Mesendoderm (in vitro differentiated cells): ENCODE data around the gene BAG3.

Experiments
- DNase-seq: peaks from one replicate; pipeline ENCODE4 v3.0.0; 2013
- H2AK5ac ChIP-seq: 2 replicates; pipeline ENCODE4 v1.6.1; 2013; ENCODE audit warnings: low read length, inconsistent platforms
- H2BK120ac ChIP-seq: 2 replicates; pipeline ENCODE4 v1.6.1; 2013; ENCODE audit warnings: low read depth, mild to moderate bottlenecking, low read length, moderate library complexity, mixed read lengths
- H2BK15ac ChIP-seq: replicated peaks from 2 replicates; pipeline ENCODE4 v1.6.1; 2013; ENCODE audit warnings: low read depth, mild to moderate bottlenecking, moderate library complexity
- H2BK5ac ChIP-seq: 2 replicates; pipeline ENCODE4 v1.6.1; 2013; ENCODE audit warnings: low read length, inconsistent platforms
- H3K18ac ChIP-seq: 2 replicates; pipeline ENCODE4 v1.6.1; 2013; ENCODE audit warnings: mild to moderate bottlenecking, low read length, mixed read lengths
- H3K23ac ChIP-seq: one replicate; pipeline ENCODE4 v1.6.1; 2013; ENCODE audit warnings: low read length
- H3K27ac ChIP-seq: 2 replicates; pipeline ENCODE4 v1.5.1; 2013; ENCODE audit warnings: low read depth, mild to moderate bottlenecking, inconsistent platforms, low read length, moderate library complexity
- H3K27me3 ChIP-seq: 2 replicates; pipeline ENCODE4 v1.6.1; 2013; ENCODE audit warnings: low read length, control low read depth, mild to moderate bottlenecking, inconsistent platforms; ENCODE audit not compliant: insufficient read depth, poor library complexity
- H3K36me3 ChIP-seq: 2 replicates; pipeline ENCODE4 v1.6.1; 2013; ENCODE audit warnings: low read length, inconsistent platforms; ENCODE audit not compliant: control insufficient read depth, insufficient read depth
- H3K4ac ChIP-seq: one replicate; pipeline ENCODE4 v1.6.1; 2013; ENCODE audit warnings: low read depth, mild to moderate bottlenecking, low read length, moderate library complexity
- H3K4me1 ChIP-seq: 2 replicates; pipeline ENCODE4 v1.6.1; 2013; ENCODE audit warnings: low read depth, low read length, inconsistent platforms; ENCODE audit not compliant: control insufficient read depth
- H3K4me2 ChIP-seq: 2 replicates; pipeline ENCODE4 v1.6.1; 2013; ENCODE audit warnings: low read length
- H3K4me3 ChIP-seq: 2 replicates; pipeline ENCODE4 v1.5.1; 2013; ENCODE audit warnings: mild to moderate bottlenecking, low read length
- H3K56ac ChIP-seq: one replicate; pipeline ENCODE4 v1.6.1; 2013; ENCODE audit warnings: low read length
- H3K79me1 ChIP-seq: 2 replicates; pipeline ENCODE4 v1.6.1; 2013; ENCODE audit warnings: low read length, inconsistent platforms
- H3K79me2 ChIP-seq: 2 replicates; pipeline ENCODE4 v1.6.1; 2013; ENCODE audit warnings: mild to moderate bottlenecking, low read length; ENCODE audit not compliant: control insufficient read depth, insufficient read depth
- H3K9ac ChIP-seq: 2 replicates; pipeline ENCODE4 v1.6.1; 2013; ENCODE audit warnings: low read length, inconsistent platforms
- H4K5ac ChIP-seq: one replicate; pipeline ENCODE4 v1.6.1; 2013; ENCODE audit warnings: low read length
- H4K8ac ChIP-seq: one replicate; pipeline ENCODE4 v1.6.1; 2013; ENCODE audit warnings: low read depth, mild to moderate bottlenecking, control low read depth, low read length, moderate library complexity
- WGBS: extraction: QIAGEN DNeasy Blood & Tissue Kit; methylation state at CpG from one replicate; pipeline ENCODE4 v1.1.7; 2013; ENCODE audit warnings: low lambda C conversion rate, missing lambda C conversion rate; ENCODE audit not compliant: insufficient coverage; ENCODE audit errors: extremely low coverage; 5-methylcytosine and 5-hydroxymethylcytosine counted together

BAG3 gene

GRCh38 chr10:119680650-119681081, 29.5 kb downstream of the BAG3 start:
- peaks cover 11% of the 10 kb centered on the region for H3K36me3 ChIP-seq
- H2BK5ac ChIP-seq = no peak overlapping the region
- H3K79me1 ChIP-seq = no peaks in the 10 kb centered on the region
- no peak overlapping the region for H3K4me3 ChIP-seq
- H4K5ac ChIP-seq = no peak overlapping the region
- H2BK15ac ChIP-seq = no peak overlapping the region
- no peak overlapping the region for H3K23ac ChIP-seq
- H2AK5ac ChIP-seq = no peak overlapping the region
- H3K27me3 ChIP-seq = no peaks in the 10 kb centered on the region
- no peak overlapping the region for H3K27ac ChIP-seq
- H3K56ac ChIP-seq = no peak overlapping the region
- no peak for DNase-seq
- no peak overlapping the region for H4K8ac ChIP-seq
- no peaks in the 10 kb centered on the region for H3K4me1 ChIP-seq
- H3K18ac ChIP-seq = no peak overlapping the region
- H3K4me2 ChIP-seq = no peak overlapping the region
- WGBS = no CpG with 5 or more reads among the region's 9 CpGs
- no peak overlapping the region for H2BK120ac ChIP-seq
- no peak overlapping the region for H3K9ac ChIP-seq
- no peak overlapping the region for H3K4ac ChIP-seq
- no peaks in the 10 kb centered on the region for H3K79me2 ChIP-seq

- peak overlapping the region; percentile 63 for H3K27ac ChIP-seq
Observed at GRCh38 chr10:119686465-119687191, 35.4 kb downstream of the BAG3 start.

GRCh38 chr10:119687192-119688032, 36.2 kb downstream of the BAG3 start:
- H3K18ac ChIP-seq = peak overlapping the region; percentile 39
- no peak overlapping the region for H2BK5ac ChIP-seq
- H3K4me3 ChIP-seq = peak overlapping the region; percentile 39
- H3K27me3 ChIP-seq = no peaks in the 10 kb centered on the region
- H3K79me2 ChIP-seq = no peaks in the 10 kb centered on the region
- no CpG with 5 or more reads among the region's 10 CpGs for WGBS
- peak overlapping the region; percentile 63 for H3K27ac ChIP-seq
- no peaks in the 10 kb centered on the region for H3K36me3 ChIP-seq
- no peak overlapping the region for H2AK5ac ChIP-seq
- H4K5ac ChIP-seq = no peak overlapping the region
- peak overlapping the region; percentile 77 for H3K56ac ChIP-seq
- peak overlapping the region; percentile 55 for H3K9ac ChIP-seq
- H3K23ac ChIP-seq = no peak overlapping the region
- peak overlapping the region; percentile 76 for H3K4me2 ChIP-seq
- peak overlapping the region; percentile 88 for H3K4ac ChIP-seq
- peak; percentile 99 for DNase-seq
- no peak overlapping the region for H2BK15ac ChIP-seq
- H3K79me1 ChIP-seq = no peaks in the 10 kb centered on the region
- H2BK120ac ChIP-seq = peak overlapping the region; percentile 91
- no peak overlapping the region for H4K8ac ChIP-seq
- H3K4me1 ChIP-seq = peaks cover 5% of the 10 kb centered on the region

More at GRCh38 chr10:119686465-119687191, 35.4 kb downstream of the BAG3 start:
- Histone ChIP-seq H3K9ac (peak overlapping the region; percentile 55), H3K4me3 (peak overlapping the region; percentile 39), H3K23ac (no peak overlapping the region), H3K56ac (peak overlapping the region; percentile 77), H2AK5ac (no peak overlapping the region), H4K5ac (no peak overlapping the region), H3K36me3 (no peaks in the 10 kb centered on the region), H3K27me3 (no peaks in the 10 kb centered on the region), H3K4me1 (peaks cover 5% of the 10 kb centered on the region), H3K18ac (peak overlapping the region; percentile 19), H3K4me2 (peak overlapping the region; percentile 76), H2BK120ac (no peak overlapping the region), H3K79me2 (no peaks in the 10 kb centered on the region), H2BK15ac (no peak overlapping the region), H2BK5ac (no peak overlapping the region), H3K4ac (no peak overlapping the region), H3K79me1 (no peaks in the 10 kb centered on the region), H4K8ac (no peak overlapping the region)
- DNase-seq = peak; percentile 92
- WGBS = no CpG with 5 or more reads among the region's 24 CpGs

GRCh38 chr10:119688033-119688508, 36.9 kb downstream of the BAG3 start:
- no peak overlapping the region for H3K4me2 ChIP-seq
- H3K18ac ChIP-seq = no peak overlapping the region
- peak; percentile 98 for DNase-seq
- no peaks in the 10 kb centered on the region for H3K79me2 ChIP-seq
- no CpG with 5 or more reads among the region's 4 CpGs for WGBS
- H4K5ac ChIP-seq = no peak overlapping the region
- H3K36me3 ChIP-seq = no peaks in the 10 kb centered on the region
- H2BK120ac ChIP-seq = no peak overlapping the region
- peaks cover 5% of the 10 kb centered on the region for H3K4me1 ChIP-seq
- H2BK5ac ChIP-seq = no peak overlapping the region
- H3K79me1 ChIP-seq = no peaks in the 10 kb centered on the region
- no peak overlapping the region for H3K4me3 ChIP-seq
- no peak overlapping the region for H3K23ac ChIP-seq
- no peak overlapping the region for H3K9ac ChIP-seq
- H3K27me3 ChIP-seq = no peaks in the 10 kb centered on the region
- H4K8ac ChIP-seq = no peak overlapping the region
- no peak overlapping the region for H3K56ac ChIP-seq
- peak overlapping the region; percentile 63 for H3K27ac ChIP-seq
- no peak overlapping the region for H2BK15ac ChIP-seq
- H3K4ac ChIP-seq = no peak overlapping the region
- H2AK5ac ChIP-seq = no peak overlapping the region

GRCh38 chr10:119689016-119689580, 37.9 kb downstream of the BAG3 start:
- no CpG with 5 or more reads among the region's 6 CpGs for WGBS
- no peak overlapping the region for H3K9ac ChIP-seq

More at GRCh38 chr10:119689016-119689580, 37.9 kb downstream of the BAG3 start:
- no peak overlapping the region for H2BK15ac ChIP-seq
- peak overlapping the region; percentile 53 for H3K56ac ChIP-seq
- no peak overlapping the region for H3K4me2 ChIP-seq
- H2BK120ac ChIP-seq = peak overlapping the region; percentile 74
- no peak overlapping the region for H3K18ac ChIP-seq
- H3K23ac ChIP-seq = no peak overlapping the region
- no peak overlapping the region for H4K5ac ChIP-seq
- H2BK5ac ChIP-seq = no peak overlapping the region
- no peak overlapping the region for H4K8ac ChIP-seq
- no peaks in the 10 kb centered on the region for H3K36me3 ChIP-seq
- no peaks in the 10 kb centered on the region for H3K79me1 ChIP-seq
- H3K4me1 ChIP-seq = peaks cover 5% of the 10 kb centered on the region
- no peak overlapping the region for H3K4ac ChIP-seq
- H2AK5ac ChIP-seq = no peak overlapping the region
- peak; percentile 70 for DNase-seq
- H3K79me2 ChIP-seq = no peaks in the 10 kb centered on the region
- H3K4me3 ChIP-seq = no peak overlapping the region
- peak overlapping the region; percentile 11 for H3K27ac ChIP-seq
- no peaks in the 10 kb centered on the region for H3K27me3 ChIP-seq
